ENCODE results near the gene DGKK. TPM values are rescaled to one million over a fixed set of nuclear protein-coding genes. Genes with fewer than 3 reads are reported as not detected.

DGKK gene
- total RNA-seq: not detected in 2 replicates

GRCh38 chrX:50470103-50471031, at the start of gene DGKK:
DGKK (minus strand) TSS chrX:50470825; CDS start chrX:50470678, 147 bp downstream.

Data from dermis lymphatic vessel endothelial cell (primary cell).